ENCODE data around the gene CLTCL1.

- TF ChIP-seq CTCF (IDR thresholded peaks at IDR 0.05 in 8 of 11, conservative IDR thresholded peaks at IDR 0.05 in 3 of 11) (no peak), POLR2AphosphoS5 (IDR thresholded peaks at IDR 0.05) (peak in 1 of 3 donors; percentile 5), POLR2A (IDR thresholded peaks at IDR 0.05) (no peak)
Observed at GRCh38 chr22:19130959-19131684, 160.4 kb downstream of the CLTCL1 start, which contains the start of gene TSSK2.
